GM21515 (cell line): ENCODE data around the gene BRSK2.
"Not testable (repeated sequence)": the region's sequence is repeated elsewhere in the genome, so short reads cannot be mapped to it uniquely, and the experiment has no call there.

Source experiments
- ATAC-seq: cut with Tn5 transposase; IDR thresholded peaks from one replicate; pipeline ENCODE4 v1.9.1; 2021; ENCODE audit not compliant: unreplicated experiment

Gene BRSK2

GRCh38 chr11:1406571-1407485 is 17.1 kb downstream of the BRSK2 start:
- ATAC-seq = no peak

GRCh38 chr11:1407668-1408067 is 17.9 kb downstream of the BRSK2 start:
- ATAC-seq = no peak

GRCh38 chr11:1408346-1408745 is 18.6 kb downstream of the BRSK2 start:
- no peak for ATAC-seq

GRCh38 chr11:1409108-1409851 is 19.5 kb downstream of the BRSK2 start:
- ATAC-seq = no peak

GRCh38 chr11:1409852-1410125 is 20.1 kb downstream of the BRSK2 start:
- ATAC-seq = not testable (repeated sequence)

GRCh38 chr11:1410366-1411291 is 20.9 kb downstream of the BRSK2 start:
- ATAC-seq = no peak

- no peak for ATAC-seq
Observed at GRCh38 chr11:1411301-1411700, 21.6 kb downstream of the BRSK2 start.

GRCh38 chr11:1411739-1412138 is 22.0 kb downstream of the BRSK2 start:
- ATAC-seq = not testable (repeated sequence)

GRCh38 chr11:1412377-1413095 is 22.8 kb downstream of the BRSK2 start:
- no peak for ATAC-seq

- ATAC-seq = no peak
Observed at GRCh38 chr11:1414650-1415049, 24.9 kb downstream of the BRSK2 start.

GRCh38 chr11:1415631-1416030 is 25.9 kb downstream of the BRSK2 start:
- no peak for ATAC-seq

- not testable (repeated sequence) for ATAC-seq
Observed at GRCh38 chr11:1418192-1418795, 28.6 kb downstream of the BRSK2 start.

- no peak for ATAC-seq
Observed at GRCh38 chr11:1419811-1420210, 30.1 kb downstream of the BRSK2 start.

GRCh38 chr11:1421291-1421690 is 31.6 kb downstream of the BRSK2 start:
- no peak for ATAC-seq

GRCh38 chr11:1422481-1422880 is 32.7 kb downstream of the BRSK2 start:
- no peak for ATAC-seq

- no peak for ATAC-seq
Observed at GRCh38 chr11:1422981-1423380, 33.2 kb downstream of the BRSK2 start.

- ATAC-seq = not testable (repeated sequence)
Observed at GRCh38 chr11:1423406-1423805, 33.7 kb downstream of the BRSK2 start.

- ATAC-seq = no peak
Observed at GRCh38 chr11:1425006-1425405, 35.3 kb downstream of the BRSK2 start.

GRCh38 chr11:1425439-1425838 is 35.7 kb downstream of the BRSK2 start:
- no peak for ATAC-seq

- ATAC-seq = no peak
Observed at GRCh38 chr11:1428762-1429316, 39.1 kb downstream of the BRSK2 start.
